ENCODE results near the gene TARP.

TARP gene

GRCh38 chr7:38321050-38321449, 47.6 kb upstream of the TARP start:
- H3K27ac ChIP-seq (ENCODE audit: low read depth in 2 of 2, low read length in 1 of 2) = peak overlapping the region in 1 of 2 experiments; percentile 25; a peak in 1 of 4 replicates
- H3F3A ChIP-seq (replicated peaks; ENCODE audit: insufficient read depth) = peaks cover 5% of the 10 kb centered on the region

DNA sequence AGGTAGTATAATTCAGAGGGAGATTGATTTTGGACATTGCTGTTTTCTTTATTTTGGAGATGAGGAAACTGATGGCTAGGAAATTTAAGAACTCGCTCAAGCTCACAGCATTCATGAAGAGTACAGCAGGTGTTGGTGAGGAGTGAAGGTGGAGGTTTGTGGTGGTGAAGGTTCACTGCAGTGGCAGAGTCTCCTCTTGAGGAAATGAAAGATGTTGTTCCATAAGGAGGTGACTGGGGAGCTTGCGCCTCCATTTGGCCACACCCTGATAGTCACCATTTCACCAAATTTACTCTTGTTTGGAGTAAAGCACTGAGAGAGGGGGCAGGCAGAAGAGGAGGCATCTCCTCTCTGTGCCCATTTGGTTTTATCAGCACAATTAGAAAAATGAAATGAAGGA, 46.4 kb upstream of the TARP start:
- peaks cover 0 to 8% of the 10 kb centered on the region in 2 experiments; a peak in 1 of 4 replicates for H3K4me1 ChIP-seq (ENCODE audit: control insufficient read depth in 1 of 2, insufficient read depth in 2 of 2, low read depth in 1 of 2, low read length in 1 of 2)
- H3F3A ChIP-seq (replicated peaks; ENCODE audit: insufficient read depth) = peaks cover 5% of the 10 kb centered on the region
- no peaks in the 10 kb centered on the region for H3K9me3 ChIP-seq
- no peak overlapping the region for H3K4me2 ChIP-seq
- WGBS (ENCODE audit: low lambda C conversion rate) = 42% methylated on average over 2 of the region's 2 CpGs
- DNase-seq = no peak
- H3K9ac ChIP-seq = no peak overlapping the region
- H3K4me3 ChIP-seq (ENCODE audit: low read depth in 2 of 2, low read length in 1 of 2) = no peak overlapping the region
- H3K9me2 ChIP-seq = no peaks in the 10 kb centered on the region
- TF ChIP-seq MEF2A (IDR thresholded peaks at IDR 0.05; ENCODE audit: borderline replicate concordance, low read depth) (no peak), NRF1 (IDR thresholded peaks at IDR 0.05; ENCODE audit: low read depth, low read length) (no peak), TCF12 (IDR thresholded peaks at IDR 0.05) (no peak), ZBTB33 (IDR thresholded peaks at IDR 0.05; ENCODE audit: borderline replicate concordance, low read depth) (no peak), ELF1 (IDR thresholded peaks at IDR 0.05) (no peak), GATA2 (CRISPR knock-in tag; IDR thresholded peaks at IDR 0.05) (no peak), RXRA (IDR thresholded peaks at IDR 0.05; ENCODE audit: borderline replicate concordance, low read depth) (no peak), SIN3A (IDR thresholded peaks at IDR 0.05; ENCODE audit: borderline replicate concordance, low read depth, low read length) (no peak), EP300 (IDR thresholded peaks at IDR 0.05; ENCODE audit: borderline replicate concordance in 1 of 2, low read depth in 1 of 2, low read length in 1 of 2) (no peak), CTCF (IDR thresholded peaks at IDR 0.05) (no peak)
- no peak overlapping the region for H2AFZ ChIP-seq (ENCODE audit: low read depth)
- POLR2A ChIA-PET = no interaction called here
- peaks cover 2% of the 10 kb centered on the region; the same call in 1 of the 2 replicates for H3K27me3 ChIP-seq (ENCODE audit: insufficient read depth)
- CTCF ChIA-PET = interaction anchor here (0.9 to 7.8 kb wide), 15 partner anchors 8 to 418 kb away, joined by 3 to 66 read pairs (median 7); no protein-coding TSS in a partner anchor
- no peaks in the 10 kb centered on the region for H3K79me2 ChIP-seq (ENCODE audit: insufficient read depth)
- H4K20me1 ChIP-seq (ENCODE audit: insufficient read depth) = no peaks in the 10 kb centered on the region
- H3K36me3 ChIP-seq (replicated peaks in 1 of 2; ENCODE audit: control insufficient read depth in 1 of 2, insufficient read depth in 2 of 2, low read length in 1 of 2) = no peaks in the 10 kb centered on the region
- H3K27ac ChIP-seq (ENCODE audit: low read depth in 2 of 2, low read length in 1 of 2) = no peak overlapping the region

More at GRCh38 chr7:38321050-38321449, 47.6 kb upstream of the TARP start:
- H3K9me2 ChIP-seq = no peaks in the 10 kb centered on the region
- H3K27me3 ChIP-seq (ENCODE audit: insufficient read depth) = peaks cover 11% of the 10 kb centered on the region; the same call in 1 of the 2 replicates
- no peak for TF ChIP-seq SMC3 (IDR thresholded peaks at IDR 0.05; ENCODE audit: low read depth, low read length)
- TF ChIP-seq, protein P1, sequence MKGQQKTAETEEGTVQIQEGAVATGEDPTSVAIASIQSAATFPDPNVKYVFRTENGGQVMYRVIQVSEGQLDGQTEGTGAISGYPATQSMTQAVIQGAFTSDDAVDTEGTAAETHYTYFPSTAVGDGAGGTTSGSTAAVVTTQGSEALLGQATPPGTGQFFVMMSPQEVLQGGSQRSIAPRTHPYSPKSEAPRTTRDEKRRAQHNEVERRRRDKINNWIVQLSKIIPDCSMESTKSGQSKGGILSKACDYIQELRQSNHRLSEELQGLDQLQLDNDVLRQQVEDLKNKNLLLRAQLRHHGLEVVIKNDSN (IDR thresholded peaks at IDR 0.05; ENCODE audit: borderline replicate concordance, low read depth) = no peak
- TF ChIP-seq MXI1 (IDR thresholded peaks at IDR 0.05; ENCODE audit: low read depth, low read length) = no peak
- no peak for TF ChIP-seq RXRA (IDR thresholded peaks at IDR 0.05; ENCODE audit: borderline replicate concordance, low read depth)
- no peak for TF ChIP-seq RFX5 (IDR thresholded peaks at IDR 0.05; ENCODE audit: low read length)
- H3K4me2 ChIP-seq = peak overlapping the region; percentile 50
- POLR2A ChIA-PET = no interaction called here
- H3K79me2 ChIP-seq (ENCODE audit: insufficient read depth) = no peaks in the 10 kb centered on the region
- peaks cover 0 to 8% of the 10 kb centered on the region in 2 experiments; a peak in 1 of 4 replicates for H3K4me1 ChIP-seq (ENCODE audit: control insufficient read depth in 1 of 2, insufficient read depth in 2 of 2, low read depth in 1 of 2, low read length in 1 of 2)
- no peak overlapping the region for H3K9ac ChIP-seq
- H4K20me1 ChIP-seq (ENCODE audit: insufficient read depth) = no peaks in the 10 kb centered on the region
- H3K36me3 ChIP-seq (replicated peaks in 1 of 2; ENCODE audit: control insufficient read depth in 1 of 2, insufficient read depth in 2 of 2, low read length in 1 of 2) = no peaks in the 10 kb centered on the region
- H2AFZ ChIP-seq (ENCODE audit: low read depth) = peak overlapping the region; percentile 49; the same call in 1 of the 2 replicates
- no peak overlapping the region for H3K4me3 ChIP-seq (ENCODE audit: low read depth in 2 of 2, low read length in 1 of 2)
- CTCF ChIA-PET = interaction anchor here (0.8 to 7.8 kb wide), 10 partner anchors 9 to 420 kb away, joined by 3 to 66 read pairs (median 6); no protein-coding TSS in a partner anchor
- no peaks in the 10 kb centered on the region for H3K9me3 ChIP-seq
- no peak for DNase-seq
